SIG-M5 treated with dmso at 0.1 percent for 504 hours (cell line): ENCODE data around the gene PWWP3B.
"Not testable (repeated sequence)": the region's sequence is repeated elsewhere in the genome, so short reads cannot be mapped to it uniquely, and the experiment has no call there.

Source experiments
- DNase-seq: peaks from one replicate; lab custom pipeline; 2025; ENCODE audit not compliant: unreplicated experiment; lab: John Stamatoyannopoulos, UW

The PWWP3B gene

DNA sequence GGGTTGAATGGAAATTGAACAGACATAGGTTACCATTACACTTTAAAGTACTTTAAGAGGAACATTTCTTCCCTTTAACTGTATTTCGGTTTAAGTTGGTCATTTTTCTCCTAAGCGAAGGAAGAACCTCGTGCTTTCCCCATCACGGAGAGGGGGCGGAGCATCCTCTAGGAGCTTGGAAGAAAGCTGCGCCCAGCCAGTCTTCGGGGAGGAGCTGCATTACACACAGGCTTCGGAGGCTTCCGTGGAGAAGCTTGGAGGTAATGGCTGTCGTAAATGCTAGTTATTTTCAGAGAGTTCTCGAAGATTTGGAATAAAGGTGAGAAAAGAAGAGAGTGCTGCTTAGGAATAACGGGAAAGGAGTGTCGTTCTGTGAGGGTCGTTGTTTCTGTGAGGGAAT, at the start of gene PWWP3B:
Gene PWWP3B, plus strand, starts transcription at position 199 of the 400 bp plus-strand sequence. CDS start 37,128 bp downstream, outside the sequence.
- DNase-seq: no peak

DNA sequence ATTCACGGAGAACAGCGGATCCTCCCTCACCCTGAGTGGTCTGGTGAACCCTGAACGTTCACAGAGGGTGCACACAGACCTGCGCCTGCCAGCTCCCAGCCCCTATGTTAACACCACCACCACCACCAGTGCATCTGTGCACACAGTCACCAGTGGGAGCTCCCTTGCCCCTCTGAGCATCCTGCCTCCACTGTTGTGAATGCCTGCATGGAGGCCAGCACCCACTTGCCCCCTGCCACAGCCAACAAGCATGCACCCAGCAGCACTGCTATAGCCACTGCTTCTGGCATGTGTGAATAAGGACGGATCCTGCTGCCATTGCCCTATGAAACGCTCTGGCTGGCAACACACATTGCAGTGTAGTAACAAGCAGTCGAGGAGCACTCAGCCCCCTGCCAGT, 29.1 kb upstream of the PWWP3B start:
- no peak for DNase-seq

DNA sequence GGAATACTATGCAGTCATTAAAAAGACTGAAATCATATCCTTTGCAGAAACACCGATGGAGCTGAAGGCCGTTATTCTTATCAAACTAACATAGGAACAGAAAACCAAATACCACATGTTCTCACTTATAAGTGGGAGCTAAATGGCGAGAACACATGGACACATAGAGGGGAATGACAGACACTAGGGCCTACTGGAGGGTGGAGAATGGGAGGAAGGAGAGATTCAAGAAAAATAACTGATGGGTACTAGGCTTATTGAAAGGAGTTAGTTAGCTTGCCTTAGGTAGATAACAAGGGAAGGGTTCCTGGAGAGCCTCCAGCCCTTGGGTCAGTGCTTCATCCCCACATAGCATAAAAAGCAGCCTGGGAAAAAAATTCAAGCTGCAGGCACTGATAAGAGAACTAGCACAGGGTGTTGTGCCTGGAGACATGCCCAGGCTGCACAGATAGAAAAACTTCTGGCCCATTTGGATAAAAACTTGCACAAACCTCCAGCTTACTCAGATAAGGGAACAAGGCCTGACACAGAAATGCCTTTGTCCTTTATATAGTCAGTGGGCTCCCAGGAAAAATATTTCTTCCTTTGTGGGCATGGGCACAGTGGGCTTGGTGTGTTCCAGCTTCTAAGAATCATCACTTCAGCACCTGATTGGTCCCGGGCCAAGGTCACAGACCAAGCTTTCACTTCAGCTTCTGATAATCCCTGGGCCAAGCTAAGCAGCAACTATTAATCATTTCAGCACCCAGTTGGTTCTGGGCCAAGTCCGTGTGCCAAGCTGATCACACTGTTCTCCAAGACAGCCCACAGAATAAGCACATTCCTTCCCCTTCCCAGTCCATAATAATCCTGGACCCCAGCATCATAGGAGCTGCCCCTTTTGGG, 23.1 kb upstream of the PWWP3B start:
- DNase-seq: no peak

DNA sequence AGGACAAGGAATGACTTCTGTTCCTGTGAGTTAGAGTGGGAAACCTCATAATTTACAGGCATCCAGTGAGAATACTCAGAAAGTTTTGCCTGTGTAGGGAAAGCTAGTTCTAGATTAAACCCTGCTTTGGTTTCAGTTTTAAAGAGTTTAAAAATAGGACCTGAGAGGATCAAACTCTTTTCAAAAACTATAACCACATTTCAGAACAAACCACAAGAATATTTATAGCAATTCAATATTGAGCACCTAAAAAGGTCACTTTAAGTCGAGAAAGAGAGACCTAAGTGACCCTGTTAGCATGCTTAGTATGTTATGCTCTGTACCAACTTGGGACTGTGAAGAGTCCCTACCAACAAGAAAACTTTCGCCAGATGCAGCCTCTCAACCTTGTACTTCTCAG, 17.4 kb upstream of the PWWP3B start:
- DNase-seq: no peak

DNA sequence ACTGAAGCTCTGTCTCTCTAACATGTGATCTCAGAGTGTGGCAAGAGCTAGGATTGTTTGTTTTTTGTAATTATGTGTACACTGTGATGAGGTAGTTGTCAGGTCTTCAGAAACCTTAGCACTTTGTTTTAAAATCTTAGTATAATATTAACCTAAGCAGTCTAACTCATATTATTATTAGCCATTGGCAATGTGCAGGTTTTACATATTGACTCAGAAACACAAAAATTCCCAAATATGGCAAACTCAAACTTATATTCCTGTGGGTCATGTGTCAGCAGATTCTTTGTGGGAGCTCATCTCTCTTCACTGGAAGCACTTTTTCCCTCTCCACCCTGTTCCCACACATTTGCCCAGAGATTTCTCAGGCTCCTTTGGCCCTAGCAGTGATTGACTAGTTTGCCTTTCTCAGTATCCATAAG, 8.2 kb upstream of the PWWP3B start:
- no peak for DNase-seq

DNA sequence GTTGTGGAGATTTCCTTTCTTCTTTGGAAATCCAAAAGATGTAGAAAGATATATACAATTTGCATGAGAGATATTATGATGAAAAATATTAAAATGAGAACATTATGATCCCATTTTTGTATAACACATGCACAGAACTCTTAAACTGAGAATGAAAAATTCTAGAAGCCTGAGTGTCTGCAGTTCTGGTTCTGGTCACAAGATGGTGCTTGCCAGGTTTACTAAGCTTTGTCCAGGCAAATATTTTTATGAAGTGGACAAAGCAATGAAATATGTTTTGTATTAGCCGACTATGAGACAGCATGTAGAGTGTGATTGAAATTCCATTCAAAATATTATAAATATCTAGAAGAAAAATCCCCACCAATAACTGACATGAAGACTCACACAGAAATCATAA, 2.2 kb downstream of the PWWP3B start:
- DNase-seq: no peak

DNA sequence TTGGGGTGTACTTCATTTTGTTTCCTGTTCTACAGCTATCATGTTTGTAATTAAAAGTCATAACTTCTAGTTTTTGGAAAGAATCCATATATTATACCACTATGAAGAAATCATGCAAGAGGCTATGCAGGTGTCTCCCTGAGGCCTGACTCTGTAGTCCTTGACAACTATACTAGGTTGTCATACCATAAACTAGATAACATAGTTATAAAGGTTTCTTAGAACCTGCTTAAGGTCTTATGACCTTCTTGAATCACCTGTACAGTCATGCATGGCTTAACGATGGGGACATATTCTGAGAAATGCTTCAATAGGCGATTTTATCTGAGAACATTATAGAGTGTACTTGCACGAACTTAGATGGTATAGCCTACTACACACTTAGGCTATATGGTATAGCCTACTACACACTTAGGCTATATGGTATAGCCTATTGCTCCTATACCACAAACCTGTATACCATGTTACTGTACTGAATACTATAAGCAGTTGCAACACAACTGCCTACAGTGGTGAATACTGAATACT, 3.3 kb downstream of the PWWP3B start:
- DNase-seq: no peak

DNA sequence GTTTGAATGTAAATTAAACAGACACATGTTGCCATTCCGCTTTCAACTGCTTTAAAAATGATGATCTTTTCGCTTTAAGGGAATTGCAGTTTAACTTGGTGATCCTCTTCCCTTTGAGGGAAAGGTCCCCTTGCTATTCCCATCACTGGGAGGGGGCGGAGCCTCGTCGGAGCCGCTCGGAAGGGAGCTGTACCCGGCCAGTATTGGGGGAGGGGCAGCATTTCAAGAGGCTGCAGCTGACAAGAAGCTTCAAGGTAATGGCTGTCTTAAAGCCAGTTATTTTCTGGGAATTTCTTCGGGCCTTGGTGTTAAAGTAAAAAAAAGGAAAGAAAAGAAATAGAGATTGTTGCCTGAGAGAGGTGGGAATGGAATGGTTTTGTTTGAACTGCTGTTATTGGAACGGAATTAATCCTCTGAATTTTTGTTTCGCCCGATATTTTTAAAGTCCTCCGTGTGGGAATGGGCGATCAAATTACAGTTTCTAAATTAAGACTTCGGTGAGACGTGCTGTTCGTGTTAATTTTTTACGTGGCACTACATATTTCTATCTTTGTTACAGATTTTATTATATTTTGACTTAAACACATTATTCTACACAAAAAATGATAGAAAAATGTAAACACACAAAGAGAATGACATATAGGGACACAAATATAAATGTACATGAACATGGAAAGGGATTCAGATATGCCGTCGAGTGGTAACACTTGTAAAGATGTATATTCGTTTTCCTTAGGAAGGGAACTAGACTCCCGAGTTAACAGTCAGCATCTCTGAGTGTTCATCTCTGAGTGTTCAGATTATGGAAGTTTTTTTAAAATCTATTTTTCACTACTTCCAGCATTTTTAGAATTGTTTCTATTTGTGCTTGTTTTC, 9.2 kb downstream of the PWWP3B start:
- DNase-seq: no peak

DNA sequence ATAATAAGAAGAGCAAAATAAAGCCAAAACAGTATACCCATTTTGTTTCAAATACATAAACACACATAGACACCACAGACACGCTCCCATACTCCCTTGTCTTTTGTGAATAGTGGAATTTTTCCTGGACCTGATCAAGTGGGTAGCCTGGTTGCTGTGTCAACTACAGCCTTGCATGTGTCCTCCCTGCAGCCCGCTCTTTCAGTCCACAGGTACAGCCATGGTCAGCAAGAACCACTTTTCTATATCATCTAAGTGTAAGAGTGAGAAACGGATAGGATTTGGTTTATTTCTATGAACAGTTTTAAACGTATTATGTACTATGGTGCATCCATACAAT, 9.8 kb downstream of the PWWP3B start:
- no peak for DNase-seq

DNA sequence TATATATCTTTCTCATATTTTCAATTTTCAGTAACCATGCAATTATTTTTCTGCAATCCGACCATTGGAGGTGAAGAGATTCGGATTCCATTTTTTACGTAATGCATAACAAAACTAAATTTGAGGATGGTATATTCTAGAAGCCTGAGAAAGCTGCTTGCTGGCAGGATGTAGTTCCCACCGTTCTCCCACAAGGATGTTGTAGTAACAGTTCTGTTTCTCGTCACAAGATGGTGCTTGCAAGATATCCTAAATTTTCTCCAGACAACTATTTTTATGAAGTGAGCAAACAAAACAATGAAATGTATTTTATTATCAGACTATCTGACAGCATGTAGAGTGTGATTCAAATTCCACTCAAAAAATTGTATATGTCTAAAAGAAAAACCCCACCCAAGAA, 10.7 kb downstream of the PWWP3B start:
- DNase-seq: no peak

DNA sequence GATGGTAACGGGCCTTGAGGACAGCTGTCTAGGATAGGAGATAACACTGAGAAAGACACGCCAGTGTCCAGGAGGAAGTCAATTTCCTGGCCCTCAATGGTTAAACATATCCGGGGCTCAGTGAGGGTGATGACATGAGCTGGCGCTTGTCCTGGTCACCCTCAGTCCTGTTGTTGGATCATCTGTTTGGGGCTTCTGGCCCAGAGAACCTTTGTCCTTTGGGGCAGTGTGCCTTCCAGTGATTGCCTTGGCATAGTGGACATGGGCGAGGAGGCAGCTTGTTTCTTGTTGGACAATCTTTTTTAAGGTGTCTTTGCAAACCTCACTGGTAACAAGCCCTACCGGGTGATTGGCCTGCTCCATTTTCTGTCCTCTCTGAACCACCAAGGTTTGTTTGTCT, 15.6 kb downstream of the PWWP3B start:
- DNase-seq: not testable (repeated sequence)

DNA sequence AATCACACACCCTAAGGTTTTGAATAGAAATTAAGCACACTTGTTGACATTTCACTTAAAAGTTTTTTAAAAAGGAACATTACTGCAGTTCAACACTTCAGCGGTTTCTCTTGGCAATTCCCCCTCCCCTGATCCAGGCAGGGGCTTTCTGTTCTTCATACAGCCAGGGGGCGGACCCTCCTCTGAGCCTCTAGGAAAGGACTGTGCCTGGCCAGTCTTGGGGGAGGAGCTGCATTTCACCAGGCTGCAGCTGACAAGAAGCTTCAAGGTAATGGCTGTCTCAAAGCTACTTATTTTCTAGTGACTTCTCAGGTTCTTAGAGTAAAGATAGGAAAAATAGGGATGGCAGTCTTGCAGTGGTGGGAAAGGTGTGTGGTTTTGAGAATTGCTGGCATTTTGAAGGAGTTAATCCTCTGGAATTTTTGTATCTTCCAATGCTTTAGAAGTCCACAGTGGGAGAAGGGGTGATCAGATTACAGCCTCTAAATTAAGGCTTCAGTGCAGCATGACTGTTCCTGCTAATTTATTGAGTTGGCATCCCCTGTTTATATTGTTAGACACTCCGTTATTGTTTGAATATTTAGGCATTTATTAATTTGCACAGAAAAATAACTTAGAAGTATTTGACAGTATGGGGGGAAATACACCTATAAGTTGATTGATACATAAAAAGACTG, 33.5 kb downstream of the PWWP3B start:
- no peak for DNase-seq

DNA sequence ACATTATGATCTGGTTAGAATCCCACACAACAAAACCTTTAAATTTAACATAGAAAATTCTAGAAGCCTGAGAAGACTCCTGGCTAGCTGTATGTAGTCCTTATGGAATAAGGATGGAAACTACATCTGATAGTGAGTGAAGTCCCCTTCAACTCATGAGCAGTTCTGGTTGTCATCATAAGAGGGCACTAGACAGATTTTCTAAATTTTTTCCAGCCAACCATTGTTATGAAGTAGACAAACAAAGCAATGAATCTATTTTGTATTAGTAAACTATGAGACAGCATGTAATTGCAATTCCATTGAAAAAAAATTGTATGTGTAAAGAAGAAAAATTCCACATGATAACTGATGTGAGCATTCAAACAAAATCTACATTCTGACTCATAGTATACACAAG, 35.2 kb downstream of the PWWP3B start:
- DNase-seq: no peak

DNA sequence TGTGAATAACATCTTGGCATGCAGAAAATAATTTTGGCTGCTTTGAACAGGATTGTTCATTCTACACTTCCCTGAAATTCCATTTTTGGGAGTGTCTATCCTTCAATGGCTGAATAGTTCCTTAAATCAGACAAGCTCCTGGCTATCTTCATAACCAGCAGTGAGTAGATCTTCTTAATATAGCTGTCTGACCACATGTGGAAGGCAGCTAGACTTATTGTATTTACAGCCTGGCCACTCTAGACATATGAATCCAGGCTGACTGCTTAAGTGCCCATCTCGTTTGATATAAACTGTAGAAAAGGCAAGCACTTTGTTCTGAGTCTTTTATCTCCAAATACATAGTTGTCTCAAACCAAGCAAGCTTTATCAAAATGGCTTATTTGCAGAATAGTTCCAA, 40.0 kb downstream of the PWWP3B start:
- DNase-seq: no peak
